A549 (cell line): ENCODE results near the gene ZNF362. TPM values are rescaled to one million over a fixed set of nuclear protein-coding genes. Genes with fewer than 3 reads are reported as not detected.

Experiments used
- ATAC-seq, 2 experiments: fragments of 200-7000 bp in 1 of 2; fragments of >200 bp in 1 of 2; cut with Nextera tagmentation in 1 of 2; cut with Tn5 transposase in 1 of 2; 3 replicates each; pipeline versions ENCODE4 v1.8.0 to v1.9.1; 2018 to 2020; ENCODE audit warnings: mild to moderate bottlenecking in 1 of 2, moderate library complexity in 1 of 2
- CTCF ChIA-PET: fragments of 300-600 bp; sonication (Branson Sonifier 250); formaldehyde crosslinking; extraction: SDS; loops from one replicate; lab custom pipeline; 2021; ENCODE audit warnings: antibody characterized with exemption, inconsistent platforms; lab: Yijun Ruan, JAX
- POLR2A ChIA-PET: fragments of 350-600 bp; formaldehyde crosslinking; extraction: SDS; loops from one replicate; lab custom pipeline; 2021; ENCODE audit warnings: antibody characterized with exemption, inconsistent platforms; lab: Yijun Ruan, JAX
- DNase-seq, 2 experiments: peaks; one replicate each; pipeline versions ENCODE4 v3.0.0 to v3.0.0-alpha.2; 2011 to 2016; ENCODE audit warnings: low read depth in 1 of 2, low spot score in 1 of 2
- FAIRE-seq: peaks from 2 replicates; lab custom pipeline; 2011; peaks lifted over from hg19 to GRCh38; lab: Jason Lieb, UNC
- H3K27ac ChIP-seq, 2 experiments: fragments of >200 bp; sonication (Bioruptor Twin); formaldehyde crosslinking; 3 replicates each; pipeline ENCODE4 v1.5.1; 2016 to 2017
- H3K4me1 ChIP-seq: fragments of >200 bp; sonication (Bioruptor Twin); formaldehyde crosslinking; 3 replicates; pipeline ENCODE4 v1.6.1; 2016
- H3K4me2 ChIP-seq: fragments of >200 bp; sonication (Bioruptor Twin); formaldehyde crosslinking; 3 replicates; pipeline ENCODE4 v1.6.1; 2016
- H3K4me3 ChIP-seq: fragments of >200 bp; sonication (Bioruptor Twin); formaldehyde crosslinking; 3 replicates; pipeline ENCODE4 v1.5.1; 2016
- H3K9me3 ChIP-seq: fragments of >200 bp; sonication (Bioruptor Twin); formaldehyde crosslinking; 3 replicates; pipeline ENCODE4 v1.6.1; 2016
- BCL3 ChIP-seq: fragments of >200 bp; sonication (Bioruptor Twin); formaldehyde crosslinking; IDR thresholded peaks from 3 replicates; pipeline ENCODE4 v1.6.1; 2016
- CBX2 ChIP-seq: fragments of 200-600 bp; sonication (generic); IDR thresholded peaks from 2 replicates; pipeline ENCODE4 v1.6.1; 2016; ENCODE audit warnings: low read depth, mild to moderate bottlenecking, borderline replicate concordance
- CBX8 ChIP-seq: fragments of 200-600 bp; sonication (generic); IDR thresholded peaks from 2 replicates; pipeline ENCODE4 v1.6.1; 2016
- CEBPB ChIP-seq, 2 experiments: fragments of >200 bp in 1 of 2; sonication (Bioruptor Twin) in 1 of 2; formaldehyde crosslinking in 1 of 2; IDR thresholded peaks; 2 replicates each; pipeline ENCODE4 v1.6.1; 2012 to 2016
- CHD2 ChIP-seq: fragments of 150-350 bp; IDR thresholded peaks from 2 replicates; pipeline ENCODE4 v1.6.1; 2014; ENCODE audit warnings: low read length; ENCODE audit not compliant: partially characterized antibody
- CHD4 ChIP-seq: fragments of 200-600 bp; sonication (generic); IDR thresholded peaks from 2 replicates; pipeline ENCODE4 v1.6.1; 2016; ENCODE audit warnings: antibody characterized with exemption, mild to moderate bottlenecking, borderline replicate concordance
- EHF ChIP-seq: fragments of 250-450 bp; sonication (Bioruptor Pico); IDR thresholded peaks from 2 replicates; pipeline ENCODE4 v1.5.0; 2020; ENCODE audit warnings: mild to moderate bottlenecking
- EHMT2 ChIP-seq: fragments of 200-600 bp; sonication (generic); IDR thresholded peaks from 2 replicates; pipeline ENCODE4 v1.6.1; 2016; ENCODE audit warnings: antibody characterized with exemption, low read depth, mild to moderate bottlenecking, moderate library complexity
- ELK1 ChIP-seq: fragments of 150-350 bp; IDR thresholded peaks from 2 replicates; pipeline ENCODE4 v1.6.1; 2014; ENCODE audit warnings: low read depth, mild to moderate bottlenecking, low read length
- ESRRA ChIP-seq: fragments of 150-350 bp; IDR thresholded peaks from 2 replicates; pipeline ENCODE4 v1.6.1; 2014; ENCODE audit warnings: mild to moderate bottlenecking, low read length, borderline replicate concordance
- FOSB ChIP-seq: fragments of 250-450 bp; sonication (Bioruptor Pico); IDR thresholded peaks from 2 replicates; pipeline ENCODE4 v1.5.0; 2020; ENCODE audit warnings: mild to moderate bottlenecking, moderate library complexity
- HES2 ChIP-seq: fragments of >200 bp; sonication (Bioruptor Twin); formaldehyde crosslinking; IDR thresholded peaks from 2 replicates; pipeline ENCODE4 v1.6.1; 2016
- HEYL ChIP-seq: fragments of 250-450 bp; sonication (Bioruptor Pico); IDR thresholded peaks from 2 replicates; pipeline ENCODE4 v1.8.0; 2021; ENCODE audit warnings: mild to moderate bottlenecking, moderate library complexity
- HOXB5 ChIP-seq: fragments of 250-450 bp; sonication (Bioruptor Pico); IDR thresholded peaks from 2 replicates; pipeline ENCODE4 v1.5.0; 2020; ENCODE audit warnings: mild to moderate bottlenecking, moderate library complexity
- JUN ChIP-seq, 2 experiments: fragments of >200 bp; sonication (Bioruptor Twin); formaldehyde crosslinking; IDR thresholded peaks; 2 replicates in 1 of 2; 3 replicates in 1 of 2; pipeline ENCODE4 v1.6.1; 2016 to 2017
- KDM1A ChIP-seq: fragments of 200-600 bp; sonication (generic); IDR thresholded peaks from 2 replicates; pipeline ENCODE4 v1.6.1; 2016; ENCODE audit warnings: low read depth, mild to moderate bottlenecking
- KDM5A ChIP-seq: fragments of 200-600 bp; sonication (generic); IDR thresholded peaks from 2 replicates; pipeline ENCODE4 v1.6.1; 2016; ENCODE audit warnings: antibody characterized with exemption, mild to moderate bottlenecking
- MAFK ChIP-seq: fragments of 450-650 bp; IDR thresholded peaks from 2 replicates; pipeline ENCODE4 v1.6.1; 2014; ENCODE audit not compliant: partially characterized antibody
- MYC ChIP-seq: IDR thresholded peaks from 2 replicates; pipeline ENCODE4 v1.6.1; 2012; ENCODE audit warnings: mild to moderate bottlenecking, inconsistent platforms, low read length, improper control_type of control experiment, borderline replicate concordance
- NPAS2 ChIP-seq: fragments of 250-450 bp; sonication (Bioruptor Pico); IDR thresholded peaks from 2 replicates; pipeline ENCODE4 v1.8.0; 2022; ENCODE audit warnings: mild to moderate bottlenecking, moderate library complexity, borderline replicate concordance
- NR3C1 ChIP-seq: fragments of >200 bp; sonication (Bioruptor Twin); formaldehyde crosslinking; IDR thresholded peaks from 3 replicates; pipeline ENCODE4 v1.6.1; 2017
- PHF8 ChIP-seq: fragments of 200-600 bp; sonication (generic); IDR thresholded peaks from 2 replicates; pipeline ENCODE4 v1.6.1; 2016; ENCODE audit warnings: low read depth, mild to moderate bottlenecking, antibody characterized with exemption, moderate library complexity, borderline replicate concordance
- RNF2 ChIP-seq: fragments of 200-600 bp; sonication (generic); IDR thresholded peaks from 2 replicates; pipeline ENCODE4 v1.6.1; 2016; ENCODE audit warnings: low read depth, mild to moderate bottlenecking, antibody characterized with exemption, moderate library complexity, borderline replicate concordance
- TP53 ChIP-seq: fragments of 250-450 bp; sonication (Bioruptor Pico); IDR thresholded peaks from 2 replicates; pipeline ENCODE4 v1.5.0; 2021; ENCODE audit warnings: mild to moderate bottlenecking, moderate library complexity
- ZFP36 ChIP-seq: fragments of 450-650 bp; IDR thresholded peaks from 2 replicates; pipeline ENCODE4 v1.6.1; 2014; ENCODE audit warnings: borderline replicate concordance; ENCODE audit not compliant: partially characterized antibody
- ZSCAN20 ChIP-seq: fragments of 250-450 bp; sonication (Bioruptor Pico); IDR thresholded peaks from 2 replicates; pipeline ENCODE4 v1.8.0; 2022; ENCODE audit warnings: mild to moderate bottlenecking, moderate library complexity
- WGBS: methylation state at CpG from one replicate; pipeline ENCODE4 v1.1.6; 2017; ENCODE audit errors: missing lambda C conversion rate; 5-methylcytosine and 5-hydroxymethylcytosine counted together
- polyA plus RNA-seq, 4 experiments: library from polyadenylated mRNA; depleted of rRNA in 3 of 4; stranded (reverse); fragments of >200 nt; fragmentation: RNase III in 1 of 4; extraction: RNeasy Plus Mini Kit Qiagen cat#74134 plus additional on column Dnase treatment in 1 of 4; gene quantifications; 2 replicates in 3 of 4; 3 replicates in 1 of 4; pipeline ENCODE4 v1.2.3, GENCODE V29; 2011 to 2017
- TF ChIP-seq, protein P1 (sequence below): fragments of 450-650 bp; IDR thresholded peaks from 2 replicates; pipeline ENCODE4 v1.6.1; 2014; ENCODE audit warnings: antibody characterized with exemption
- TF ChIP-seq, protein P2 (sequence below): fragments of 200-600 bp; sonication (generic); IDR thresholded peaks from 2 replicates; pipeline ENCODE4 v1.6.1; 2016; ENCODE audit warnings: antibody characterized with exemption, mild to moderate bottlenecking, moderate library complexity

The ZNF362 gene
- polyA plus RNA-seq, 2 of the 4 experiments (the other 2 are of a cell fraction): 4.8 to 7.9 TPM

GRCh38 chr1:33292726-33293340, 36.5 kb downstream of the ZNF362 start:
- FAIRE-seq: no peak
- Histone ChIP-seq H3K4me3 (no peak overlapping the region), H3K4me2 (no peak overlapping the region)
- CTCF ChIA-PET: interaction anchor here (1.5 to 8.6 kb wide), 3 partner anchors 21 to 177 kb away, joined by 5 to 162 read pairs (median 74); partner anchors contain the start of gene ZSCAN20
- no peak for DNase-seq
- TF ChIP-seq ELK1 (no peak), JUN (IDR thresholded peaks at IDR 0.05) (no peak), CHD4 (no peak), NPAS2 (no peak), CBX8 (no peak), MYC (no peak), BCL3 (no peak), HES2 (no peak), ESRRA (no peak), ZFP36 (no peak), HOXB5 (CRISPR knock-in tag) (no peak), KDM1A (no peak), EHMT2 (no peak), CHD2 (no peak)
- TF ChIP-seq, protein P1, sequence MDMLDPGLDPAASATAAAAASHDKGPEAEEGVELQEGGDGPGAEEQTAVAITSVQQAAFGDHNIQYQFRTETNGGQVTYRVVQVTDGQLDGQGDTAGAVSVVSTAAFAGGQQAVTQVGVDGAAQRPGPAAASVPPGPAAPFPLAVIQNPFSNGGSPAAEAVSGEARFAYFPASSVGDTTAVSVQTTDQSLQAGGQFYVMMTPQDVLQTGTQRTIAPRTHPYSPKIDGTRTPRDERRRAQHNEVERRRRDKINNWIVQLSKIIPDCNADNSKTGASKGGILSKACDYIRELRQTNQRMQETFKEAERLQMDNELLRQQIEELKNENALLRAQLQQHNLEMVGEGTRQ: no peak
- TF ChIP-seq, all 56 proteins: peak for 0
- POLR2A ChIA-PET: no interaction called here
- no peak for ATAC-seq
- H3K27ac ChIP-seq: no peak overlapping the region
- 86% methylated on average over 13 of the region's 13 CpGs for WGBS
- H3K4me1 ChIP-seq: no peaks in the 10 kb centered on the region
- H3K9me3 ChIP-seq: no peaks in the 10 kb centered on the region

GRCh38 chr1:33294071-33295010, 38.0 kb downstream of the ZNF362 start:
- no peak for FAIRE-seq
- ATAC-seq: no peak; a peak in 1 of 6 replicates
- Histone ChIP-seq H3K27ac (no peak overlapping the region), H3K9me3 (no peaks in the 10 kb centered on the region), H3K4me3 (no peak overlapping the region), H3K4me1 (no peaks in the 10 kb centered on the region), H3K4me2 (no peak overlapping the region)
- WGBS: 85% methylated on average over 12 of the region's 13 CpGs
- no peak for DNase-seq
- ChIA-PET CTCF (interaction anchor here (0.7 to 8.6 kb wide), 12 partner anchors 12 to 318 kb away, joined by 3 to 162 read pairs (median 4); partner anchors contain the start of gene ZSCAN20), POLR2A (interaction anchor here (0.6 kb wide), 1 partner anchor 37 kb away, joined by 4 read pairs; no protein-coding TSS in a partner anchor)
- TF ChIP-seq NR3C1: no peak
- no peak for TF ChIP-seq HOXB5 (CRISPR knock-in tag)
- TF ChIP-seq KDM5A: no peak
- TF ChIP-seq CBX2: no peak
- no peak for TF ChIP-seq FOSB (CRISPR knock-in tag)
- TF ChIP-seq PHF8: no peak
- no peak for TF ChIP-seq EHMT2
- no peak for TF ChIP-seq EHF (CRISPR knock-in tag)
- no peak for TF ChIP-seq CHD2
- TF ChIP-seq, protein P2, sequence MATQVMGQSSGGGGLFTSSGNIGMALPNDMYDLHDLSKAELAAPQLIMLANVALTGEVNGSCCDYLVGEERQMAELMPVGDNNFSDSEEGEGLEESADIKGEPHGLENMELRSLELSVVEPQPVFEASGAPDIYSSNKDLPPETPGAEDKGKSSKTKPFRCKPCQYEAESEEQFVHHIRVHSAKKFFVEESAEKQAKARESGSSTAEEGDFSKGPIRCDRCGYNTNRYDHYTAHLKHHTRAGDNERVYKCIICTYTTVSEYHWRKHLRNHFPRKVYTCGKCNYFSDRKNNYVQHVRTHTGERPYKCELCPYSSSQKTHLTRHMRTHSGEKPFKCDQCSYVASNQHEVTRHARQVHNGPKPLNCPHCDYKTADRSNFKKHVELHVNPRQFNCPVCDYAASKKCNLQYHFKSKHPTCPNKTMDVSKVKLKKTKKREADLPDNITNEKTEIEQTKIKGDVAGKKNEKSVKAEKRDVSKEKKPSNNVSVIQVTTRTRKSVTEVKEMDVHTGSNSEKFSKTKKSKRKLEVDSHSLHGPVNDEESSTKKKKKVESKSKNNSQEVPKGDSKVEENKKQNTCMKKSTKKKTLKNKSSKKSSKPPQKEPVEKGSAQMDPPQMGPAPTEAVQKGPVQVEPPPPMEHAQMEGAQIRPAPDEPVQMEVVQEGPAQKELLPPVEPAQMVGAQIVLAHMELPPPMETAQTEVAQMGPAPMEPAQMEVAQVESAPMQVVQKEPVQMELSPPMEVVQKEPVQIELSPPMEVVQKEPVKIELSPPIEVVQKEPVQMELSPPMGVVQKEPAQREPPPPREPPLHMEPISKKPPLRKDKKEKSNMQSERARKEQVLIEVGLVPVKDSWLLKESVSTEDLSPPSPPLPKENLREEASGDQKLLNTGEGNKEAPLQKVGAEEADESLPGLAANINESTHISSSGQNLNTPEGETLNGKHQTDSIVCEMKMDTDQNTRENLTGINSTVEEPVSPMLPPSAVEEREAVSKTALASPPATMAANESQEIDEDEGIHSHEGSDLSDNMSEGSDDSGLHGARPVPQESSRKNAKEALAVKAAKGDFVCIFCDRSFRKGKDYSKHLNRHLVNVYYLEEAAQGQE: no peak
- no peak for TF ChIP-seq CHD4
- no peak for TF ChIP-seq HEYL (CRISPR knock-in tag)
- TF ChIP-seq RNF2: no peak
- TF ChIP-seq TP53 (CRISPR knock-in tag): no peak
- TF ChIP-seq MAFK: no peak
- no peak for TF ChIP-seq MYC
- TF ChIP-seq CEBPB (IDR thresholded peaks at IDR 0.05): no peak
- TF ChIP-seq ZSCAN20 (CRISPR knock-in tag): no peak
- TF ChIP-seq, all 56 proteins: peak for 0
